Measurements from ENCODE around the gene TAOK1.

Gene TAOK1

DNA sequence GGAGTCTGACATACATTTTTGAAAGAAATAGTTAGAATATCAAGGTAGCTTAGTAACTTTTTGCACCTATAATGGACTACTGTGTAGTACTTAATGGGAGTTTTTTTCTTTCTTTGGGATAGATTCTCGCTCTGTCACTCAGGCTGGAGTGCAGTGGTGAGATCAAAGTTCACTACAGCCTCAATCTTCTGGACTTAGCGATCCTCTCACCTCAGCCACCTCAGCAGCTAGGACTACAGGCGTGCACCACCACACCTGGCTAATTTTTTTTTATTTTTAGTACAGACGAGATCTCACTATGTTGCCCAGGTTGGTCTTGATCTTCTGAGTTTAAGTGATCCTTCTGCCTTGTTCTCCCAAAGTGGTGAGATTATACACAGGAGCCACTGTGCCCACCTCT, 9.5 kb downstream of the TAOK1 start:
- H3K4me3 ChIP-seq (ENCODE audit: low read depth, low read length): no peak overlapping the region
- DNase-seq (ENCODE audit: low read depth): no peak
- in situ Hi-C loops (cut with HindIII; ENCODE audit: low sequenced_read_pairs): loop anchor here (10.0 kb wide), 1 partner anchor 55 kb away; no protein-coding TSS in a partner anchor
- no peak for TF ChIP-seq CTCF (IDR thresholded peaks at IDR 0.05; ENCODE audit: low read depth, low read length, missing control alignments)

DNA sequence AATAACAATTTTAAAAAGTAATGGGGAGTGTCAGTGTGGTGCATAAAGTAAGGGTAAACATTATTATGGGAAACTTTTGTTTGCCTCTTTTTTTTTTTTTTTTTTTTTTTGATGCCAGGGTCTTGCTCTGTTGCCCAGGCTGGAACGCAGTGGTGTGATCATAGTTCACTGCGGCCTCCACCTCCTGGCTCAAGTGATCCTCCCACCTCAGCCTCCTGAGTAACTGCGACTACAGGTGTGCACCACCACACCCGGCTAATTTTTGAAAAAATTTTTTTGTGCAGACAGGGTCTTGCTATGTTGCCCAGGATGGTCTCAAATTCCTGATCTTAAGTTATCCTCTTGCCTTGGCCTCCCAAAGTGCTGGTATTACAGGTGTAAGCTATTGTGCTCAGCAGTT, 10.7 kb downstream of the TAOK1 start:
- H3K4me3 ChIP-seq (ENCODE audit: low read depth, low read length): no peak overlapping the region
- TF ChIP-seq CTCF (IDR thresholded peaks at IDR 0.05; ENCODE audit: low read depth, low read length, missing control alignments): no peak
- no peak for DNase-seq (ENCODE audit: low read depth)
- in situ Hi-C loops (cut with HindIII; ENCODE audit: low sequenced_read_pairs): loop anchor here (10.0 kb wide), 1 partner anchor 54 kb away; no protein-coding TSS in a partner anchor

- no peak for DNase-seq (ENCODE audit: low read depth)
- no peak overlapping the region for H3K4me3 ChIP-seq (ENCODE audit: low read depth, low read length)
- in situ Hi-C loops (cut with HindIII; ENCODE audit: low sequenced_read_pairs): loop anchor here (10.0 kb wide), 1 partner anchor 54 kb away; no protein-coding TSS in a partner anchor
- no peak for TF ChIP-seq CTCF (IDR thresholded peaks at IDR 0.05; ENCODE audit: low read depth, low read length, missing control alignments)
Observed at GRCh38 chr17:29401258-29401657, 11.1 kb downstream of the TAOK1 start.

GRCh38 chr17:29407856-29408255, 17.7 kb downstream of the TAOK1 start:
- TF ChIP-seq CTCF (IDR thresholded peaks at IDR 0.05; ENCODE audit: low read depth, low read length, missing control alignments): no peak
- no peak overlapping the region for H3K4me3 ChIP-seq (ENCODE audit: low read depth, low read length)
- in situ Hi-C loops (cut with HindIII; ENCODE audit: low sequenced_read_pairs): loop anchor here (10.0 kb wide), 1 partner anchor 47 kb away; no protein-coding TSS in a partner anchor
- no peak for DNase-seq (ENCODE audit: low read depth)

- H3K4me3 ChIP-seq (ENCODE audit: low read depth, low read length): no peak overlapping the region
- TF ChIP-seq CTCF (IDR thresholded peaks at IDR 0.05; ENCODE audit: low read depth, low read length, missing control alignments): no peak
- DNase-seq (ENCODE audit: low read depth): no peak
- in situ Hi-C loops (cut with HindIII; ENCODE audit: low sequenced_read_pairs): loop anchor here (10.0 kb wide), 1 partner anchor 45 kb away; no protein-coding TSS in a partner anchor
Observed at GRCh38 chr17:29409963-29410362, 19.8 kb downstream of the TAOK1 start.

DNA sequence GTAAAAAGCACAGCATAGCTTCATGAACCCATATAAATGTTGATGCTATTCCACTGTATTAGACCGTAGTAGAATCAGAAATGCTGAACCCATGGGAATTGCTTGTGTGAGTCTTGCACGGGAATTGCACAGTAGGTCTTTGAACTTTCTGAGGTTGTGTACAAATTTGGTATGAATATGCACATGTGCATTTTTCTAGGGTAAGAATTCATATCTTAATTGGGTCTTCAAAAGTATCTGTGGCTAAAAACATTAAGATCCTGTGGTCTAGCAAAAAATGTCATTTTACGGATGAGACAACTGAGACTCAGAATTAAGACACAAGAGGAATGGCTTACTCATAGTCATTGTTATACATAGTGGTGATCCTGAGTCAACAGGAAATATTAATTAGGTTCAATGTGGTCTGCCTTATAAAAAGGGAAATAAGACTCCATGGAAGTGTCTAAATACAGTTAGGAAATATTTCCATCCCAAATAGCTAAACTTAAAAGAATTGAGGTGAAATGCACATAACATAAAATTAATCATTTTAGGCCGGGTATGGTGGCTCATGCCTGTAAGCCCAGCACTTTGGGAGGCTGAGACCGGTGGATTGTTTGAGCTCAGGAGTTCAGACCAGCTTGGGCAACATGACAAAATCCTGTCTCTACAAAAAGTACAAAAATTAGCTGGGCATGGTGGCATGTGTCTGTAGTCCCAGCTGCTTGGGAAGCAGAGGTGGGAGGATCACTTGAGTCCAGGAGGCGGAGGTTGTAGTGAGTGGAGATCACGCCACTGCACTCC, 22.8 kb downstream of the TAOK1 start:
- peak; percentile 44 for DNase-seq (ENCODE audit: low read depth)
- H3K4me3 ChIP-seq (ENCODE audit: low read depth, low read length): no peak overlapping the region
- TF ChIP-seq CTCF (IDR thresholded peaks at IDR 0.05; ENCODE audit: low read depth, low read length, missing control alignments): no peak
- in situ Hi-C loops (cut with HindIII; ENCODE audit: low sequenced_read_pairs): no loop called here

Data from astrocyte of the cerebellum (primary cell).